Left ventricle myocardium inferior (tissue), 1 donor: ENCODE results near the gene CCNF. TPM values are rescaled to one million over a fixed set of nuclear protein-coding genes. Genes with fewer than 3 reads are reported as not detected.
"Not testable (repeated sequence)": the region's sequence is repeated elsewhere in the genome, so short reads cannot be mapped to it uniquely, and the experiment has no call there.

Source experiments
- DNase-seq: peaks from one replicate; pipeline ENCODE4 v3.0.0-alpha.2; 2020
- H3K27ac ChIP-seq: fragments of 200-600 bp; replicated peaks from 2 replicates; pipeline ENCODE4 v1.8.0; 2021
- H3K27me3 ChIP-seq: fragments of 200-600 bp; 2 replicates; pipeline ENCODE4 v1.8.0; 2021; ENCODE audit warnings: low read depth
- H3K36me3 ChIP-seq: fragments of 200-600 bp; 2 replicates; pipeline ENCODE4 v1.8.0; 2021
- H3K4me1 ChIP-seq: fragments of 200-600 bp; 2 replicates; pipeline ENCODE4 v1.8.0; 2021
- H3K4me3 ChIP-seq: fragments of 200-600 bp; 2 replicates; pipeline ENCODE4 v1.8.0; 2021; ENCODE audit warnings: mild to moderate bottlenecking, moderate library complexity
- H3K9me3 ChIP-seq: fragments of 200-600 bp; replicated peaks from 2 replicates; pipeline ENCODE4 v1.8.0; 2021
- CTCF ChIP-seq: fragments of 200-600 bp; IDR thresholded peaks from 2 replicates; pipeline ENCODE4 v1.8.0; 2021; ENCODE audit warnings: antibody characterized with exemption, mild to moderate bottlenecking, borderline replicate concordance
- intact Hi-C: fragments of 100-400 bp; cut with micrococcal nuclease; formaldehyde crosslinking; loops from one replicate; pipeline ENCODE4 v1.11.0; 2022
- total RNA-seq: library from RNA; stranded (reverse); fragmentation: NEBNext Ultra II Directional; extraction: Animal tissue kit (Norgen Biotek cat#: 25700); gene quantifications from one replicate; pipeline ENCODE4 v1.2.1, GENCODE V29; 2021
- donor health status: DM: no; HTN: yes; CAD: no; lungs with severe emphysema.

CCNF gene
- total RNA-seq, 1 donor from 2014 or later, result 0.96 TPM

- peaks cover 26% of the 10 kb centered on the region for H3K36me3 ChIP-seq
- no peak for DNase-seq
- no peaks in the 10 kb centered on the region for H3K27me3 ChIP-seq
- no peak overlapping the region for H3K4me3 ChIP-seq
- no peaks in the 10 kb centered on the region for H3K9me3 ChIP-seq
- TF ChIP-seq CTCF, result no peak
- intact Hi-C loops, result loop anchor here (10.0 kb wide), 1 partner anchor 101 kb away; no protein-coding TSS in a partner anchor
- no peaks in the 10 kb centered on the region for H3K4me1 ChIP-seq
- H3K27ac ChIP-seq, result no peak overlapping the region
Observed at GRCh38 chr16:2436110-2436509, 6.9 kb downstream of the CCNF start.

GRCh38 chr16:2437032-2437790 is 8.0 kb downstream of the CCNF start:
- intact Hi-C loops, result loop anchor here (10.0 kb wide), 1 partner anchor 102 kb away; no protein-coding TSS in a partner anchor
- H3K36me3 ChIP-seq, result peaks cover 22% of the 10 kb centered on the region
- no peak for DNase-seq

GRCh38 chr16:2438121-2438520 is 8.9 kb downstream of the CCNF start:
- no peaks in the 10 kb centered on the region for H3K27me3 ChIP-seq
- TF ChIP-seq CTCF, result no peak
- H3K9me3 ChIP-seq, result no peaks in the 10 kb centered on the region
- DNase-seq, result no peak
- no peaks in the 10 kb centered on the region for H3K4me1 ChIP-seq
- intact Hi-C loops, result loop anchor here (10.0 kb wide), 1 partner anchor 103 kb away; no protein-coding TSS in a partner anchor
- no peak overlapping the region for H3K4me3 ChIP-seq
- H3K27ac ChIP-seq, result no peak overlapping the region
- peaks cover 16% of the 10 kb centered on the region for H3K36me3 ChIP-seq

More at GRCh38 chr16:2437032-2437790, 8.0 kb downstream of the CCNF start:
- no peak for TF ChIP-seq CTCF
- Histone ChIP-seq H3K4me3 (no peak overlapping the region), H3K4me1 (no peaks in the 10 kb centered on the region), H3K27me3 (no peaks in the 10 kb centered on the region), H3K27ac (no peak overlapping the region), H3K9me3 (no peaks in the 10 kb centered on the region)

DNA sequence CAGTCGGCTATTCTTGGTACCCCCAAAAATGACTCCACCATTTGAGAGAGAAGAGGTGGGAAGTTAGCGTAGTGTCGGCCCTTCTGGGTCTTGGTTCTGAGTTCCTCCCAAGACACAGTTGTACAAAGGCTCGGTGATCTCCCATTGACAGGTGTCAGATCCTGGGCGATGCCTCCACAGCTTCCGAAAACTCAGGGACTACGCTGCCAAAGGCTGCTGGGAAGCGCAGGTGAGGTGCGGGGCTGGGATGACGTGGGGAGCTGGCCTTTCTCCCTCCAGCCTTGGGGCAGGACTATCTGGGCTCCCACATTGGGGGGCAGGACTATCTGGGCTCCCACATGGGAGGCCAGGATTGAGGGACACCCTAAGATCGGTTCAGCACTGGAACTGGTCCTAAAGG is 10.4 kb downstream of the CCNF start:
- Histone ChIP-seq H3K4me3 (no peak overlapping the region), H3K27me3 (no peaks in the 10 kb centered on the region), H3K9me3 (no peaks in the 10 kb centered on the region), H3K4me1 (no peaks in the 10 kb centered on the region), H3K36me3 (peaks cover 12% of the 10 kb centered on the region), H3K27ac (no peak overlapping the region)
- no peak for DNase-seq
- intact Hi-C loops, result loop anchor here (10.0 kb wide), 1 partner anchor 105 kb away; no protein-coding TSS in a partner anchor
- TF ChIP-seq CTCF, result no peak

- DNase-seq, H3K27ac ChIP-seq, intact Hi-C loops, H3K4me1 ChIP-seq, H3K27me3 ChIP-seq, H3K9me3 ChIP-seq, H3K4me3 ChIP-seq: not testable (repeated sequence)
- peaks cover 20% of the 10 kb centered on the region for H3K36me3 ChIP-seq
Observed at GRCh38 chr16:2441143-2441804, 12.0 kb downstream of the CCNF start.

DNA sequence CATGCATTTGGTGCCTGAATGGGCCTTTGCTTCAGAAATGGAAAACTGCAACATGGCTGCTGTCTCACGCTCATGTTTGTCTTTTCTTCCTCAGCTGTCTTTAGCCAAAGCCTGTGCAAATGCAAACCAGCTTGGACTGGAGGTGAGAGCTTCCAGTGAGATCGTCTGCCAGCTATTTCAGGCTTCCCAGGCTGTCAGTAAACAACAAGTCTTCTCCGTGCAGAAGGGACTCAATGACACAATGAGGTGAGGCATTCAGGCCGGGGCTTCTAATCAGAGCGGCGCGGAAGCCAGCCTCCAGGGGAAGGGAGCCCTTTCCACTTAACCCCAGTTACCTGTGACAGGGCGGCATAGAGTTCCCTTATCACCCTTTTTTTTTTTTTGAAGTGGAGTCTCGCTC is 14.3 kb downstream of the CCNF start:
- intact Hi-C loops, result no loop called here
- no peak for TF ChIP-seq CTCF
- no peak overlapping the region for H3K27ac ChIP-seq
- DNase-seq, result no peak
- H3K4me3 ChIP-seq, result no peak overlapping the region
- H3K36me3 ChIP-seq, result peaks cover 23% of the 10 kb centered on the region
- no peaks in the 10 kb centered on the region for H3K27me3 ChIP-seq
- H3K4me1 ChIP-seq, result no peaks in the 10 kb centered on the region
- H3K9me3 ChIP-seq, result no peaks in the 10 kb centered on the region
